ENCODE data around the gene ZCCHC7. TPM values are rescaled to one million over a fixed set of nuclear protein-coding genes. Genes with fewer than 3 reads are reported as not detected.

ZCCHC7 gene
- total and polyA plus RNA-seq, 2 of the 8 experiments (the other 6 are each of a cell fraction or from before 2014, with no cell fraction given), result 12.2 to 27.5 TPM

GRCh38 chr9:37079370-37080164 lies 40.8 kb upstream of the ZCCHC7 start (continued):
- no peak for TF ChIP-seq BRCA1 (IDR thresholded peaks at IDR 0.05; ENCODE audit: low read depth, low read length)
- TF ChIP-seq HDAC2 (IDR thresholded peaks at IDR 0.05; ENCODE audit: borderline replicate concordance in 1 of 2, low read depth in 2 of 2, low read length in 2 of 2), result peak in 1 of 2 experiments; percentile 90; a peak in 2 of 4 replicates
- peak; percentile 82; the same call in 1 of the 2 replicates for TF ChIP-seq GTF2F1 (IDR thresholded peaks at IDR 0.05; ENCODE audit: borderline replicate concordance, low read depth, low read length)
- TF ChIP-seq SUZ12 (IDR thresholded peaks at IDR 0.05; ENCODE audit: low read length), result no peak
- 0 out of 2 replicates have a peak, but pooled peaks have one; percentile 13 for TF ChIP-seq ATF3 (IDR thresholded peaks at IDR 0.05; ENCODE audit: insufficient read depth, low read depth, low read length)
- no peak for TF ChIP-seq CBX5 (IDR thresholded peaks at IDR 0.05; ENCODE audit: low read depth, low read length)
- peak; percentile 65 for TF ChIP-seq SIX5 (IDR thresholded peaks at IDR 0.05; ENCODE audit: low read depth, low read length)
- TF ChIP-seq CTCF (IDR thresholded peaks at IDR 0.05; ENCODE audit: control extremely low read depth in 1 of 3, insufficient read depth in 1 of 3, low read depth in 1 of 3, low read length in 3 of 3), result no peak; a peak in 1 of 4 replicates
- TF ChIP-seq KDM5A (IDR thresholded peaks at IDR 0.05; ENCODE audit: low read length), result no peak
- 0 out of 2 replicates have a peak, but pooled peaks have one; percentile 3 for TF ChIP-seq EGR1 (IDR thresholded peaks at IDR 0.05; ENCODE audit: borderline replicate concordance, low read depth, low read length)
- no peak for TF ChIP-seq FOSL1 (IDR thresholded peaks at IDR 0.05; ENCODE audit: insufficient read depth, low read depth, low read length)
- no peak for TF ChIP-seq JUN (IDR thresholded peaks at IDR 0.05; ENCODE audit: low read depth, low read length)
- no peak for TF ChIP-seq GABPA (IDR thresholded peaks at IDR 0.05; ENCODE audit: borderline replicate concordance, insufficient read depth, low read length)
- no peak for TF ChIP-seq ZNF274 (IDR thresholded peaks at IDR 0.05; ENCODE audit: borderline replicate concordance, extremely low read depth, low read length)
- TF ChIP-seq BACH1 (IDR thresholded peaks at IDR 0.05; ENCODE audit: low read length), result no peak
- TF ChIP-seq SP2 (IDR thresholded peaks at IDR 0.05; ENCODE audit: low read length), result no peak
- 0 out of 2 replicates have a peak, but pooled peaks have one; percentile 16 for TF ChIP-seq TEAD4 (IDR thresholded peaks at IDR 0.05; ENCODE audit: low read depth, low read length)
- no peak for TF ChIP-seq CTBP2 (IDR thresholded peaks at IDR 0.05; ENCODE audit: borderline replicate concordance, insufficient read depth, insufficient read length, low read length)
- peak; percentile 49; the same call in 1 of the 2 replicates for TF ChIP-seq SP4 (IDR thresholded peaks at IDR 0.05; ENCODE audit: low read length)
- TF ChIP-seq RBBP5 (IDR thresholded peaks at IDR 0.05; ENCODE audit: borderline replicate concordance, low read depth, low read length), result peak; percentile 94
